ENCODE data around the gene TPK1.
"Not testable (repeated sequence)": the region's sequence is repeated elsewhere in the genome, so short reads cannot be mapped to it uniquely, and the experiment has no call there.

TPK1 gene

GRCh38 chr7:144587701-144588100, 248.2 kb downstream of the TPK1 start:
- H3K4me3 ChIP-seq (replicated peaks; ENCODE audit: low read depth, low read length) = no peak overlapping the region
- DNase-seq (ENCODE audit: low read depth) = no peak
- TF ChIP-seq CTCF (IDR thresholded peaks at IDR 0.05; ENCODE audit: low read length, missing control alignments) = no peak

- H3K4me3 ChIP-seq (replicated peaks; ENCODE audit: low read depth, low read length) = no peak overlapping the region
- DNase-seq (ENCODE audit: low read depth) = no peak
- no peak for TF ChIP-seq CTCF (IDR thresholded peaks at IDR 0.05; ENCODE audit: low read length, missing control alignments)
These were observed 251.1 kb downstream of the TPK1 start for GRCh38 chr7:144584726-144585125.

- DNase-seq (ENCODE audit: low read depth) = no peak
- TF ChIP-seq CTCF (IDR thresholded peaks at IDR 0.05; ENCODE audit: low read length, missing control alignments) = no peak
- H3K4me3 ChIP-seq (replicated peaks; ENCODE audit: low read depth, low read length) = no peak overlapping the region
These were observed 256.2 kb downstream of the TPK1 start for GRCh38 chr7:144579687-144580086.

GRCh38 chr7:144575456-144575855, 260.4 kb downstream of the TPK1 start:
- DNase-seq (ENCODE audit: low read depth) = no peak
- H3K4me3 ChIP-seq (replicated peaks; ENCODE audit: low read depth, low read length) = no peak overlapping the region

GRCh38 chr7:144574753-144575152, 261.1 kb downstream of the TPK1 start:
- DNase-seq (ENCODE audit: low read depth); H3K4me3 ChIP-seq (replicated peaks; ENCODE audit: low read depth, low read length): not testable (repeated sequence)

More at GRCh38 chr7:144575456-144575855, 260.4 kb downstream of the TPK1 start:
- no peak for TF ChIP-seq CTCF (IDR thresholded peaks at IDR 0.05; ENCODE audit: low read length, missing control alignments)

GRCh38 chr7:144568233-144568632, 267.6 kb downstream of the TPK1 start:
- H3K4me3 ChIP-seq (replicated peaks; ENCODE audit: low read depth, low read length) = no peak overlapping the region
- no peak for TF ChIP-seq CTCF (IDR thresholded peaks at IDR 0.05; ENCODE audit: low read length, missing control alignments)
- DNase-seq (ENCODE audit: low read depth) = no peak

- no peak overlapping the region for H3K4me3 ChIP-seq (replicated peaks; ENCODE audit: low read depth, low read length)
- no peak for DNase-seq (ENCODE audit: low read depth)
- TF ChIP-seq CTCF (IDR thresholded peaks at IDR 0.05; ENCODE audit: low read length, missing control alignments) = no peak
These were observed 270.3 kb downstream of the TPK1 start for GRCh38 chr7:144565586-144565985.
